K562 (cell line): Measurements from ENCODE around the gene DAZAP1. TPM values are rescaled to one million over a fixed set of nuclear protein-coding genes. Genes with fewer than 3 reads are reported as not detected.

ENCODE experiments used
- ATF3 ChIP-seq, 2 experiments: fragments of 450-650 bp in 1 of 2; sonication (generic) in 1 of 2; formaldehyde crosslinking in 1 of 2; IDR thresholded peaks in 1 of 2; conservative IDR thresholded peaks in 1 of 2; 2 replicates each; pipeline versions ENCODE4 v1.6.1 to v1.8.1; 2016 to 2023; ENCODE audit warnings: mild to moderate bottlenecking in 2 of 2, moderate library complexity in 2 of 2, inconsistent platforms in 1 of 2, missing genetic modification reagents in 1 of 2
- BRD4 ChIP-seq: fragments of 200-600 bp; sonication (generic); IDR thresholded peaks from 2 replicates; pipeline ENCODE4 v1.6.1; 2017; ENCODE audit warnings: inconsistent platforms
- CHCHD3 ChIP-seq: fragments of 250-450 bp; sonication (Bioruptor Pico); IDR thresholded peaks from 2 replicates; pipeline ENCODE4 v2.1.2; 2022; ENCODE audit warnings: mild to moderate bottlenecking
- CLOCK ChIP-seq: fragments of 250-450 bp; sonication (Bioruptor Pico); IDR thresholded peaks from 2 replicates; pipeline ENCODE4 v1.4.0; 2020; ENCODE audit warnings: mild to moderate bottlenecking, moderate library complexity, borderline replicate concordance
- ELF1 ChIP-seq: fragments of 200-800 bp; sonication (Bioruptor generic); IDR thresholded peaks from 2 replicates; pipeline ENCODE4 v1.6.1; 2016; ENCODE audit warnings: missing genetic modification characterization, missing compliant biosample characterization
- ETS2 ChIP-seq: IDR thresholded peaks from 2 replicates; pipeline ENCODE4 v1.6.1; 2016; ENCODE audit warnings: borderline replicate concordance, missing genetic modification characterization, mild to moderate bottlenecking, moderate library complexity, missing compliant biosample characterization; ENCODE audit not compliant: poor library complexity, severe bottlenecking
- EZH2 ChIP-seq: IDR thresholded peaks from 2 replicates; pipeline ENCODE4 v1.6.1; 2012; ENCODE audit warnings: low read depth, mild to moderate bottlenecking, inconsistent platforms, low read length, borderline replicate concordance
- GMEB1 ChIP-seq: fragments of 250-450 bp; sonication (Bioruptor Pico); IDR thresholded peaks from 2 replicates; pipeline ENCODE4 v1.4.0; 2020; ENCODE audit warnings: mild to moderate bottlenecking
- HEY1 ChIP-seq: fragments of 250-450 bp; sonication (Bioruptor Pico); IDR thresholded peaks from 2 replicates; pipeline ENCODE4 v1.5.0; 2020; ENCODE audit warnings: mild to moderate bottlenecking, moderate library complexity, borderline replicate concordance
- IRF9 ChIP-seq: fragments of 450-650 bp; IDR thresholded peaks from 2 replicates; pipeline ENCODE4 v1.6.1; 2016; ENCODE audit warnings: missing biosample characterization, missing genetic modification characterization
- MAFG ChIP-seq: fragments of 450-650 bp; conservative IDR thresholded peaks from 2 replicates; pipeline ENCODE4 v1.6.1; 2016; ENCODE audit warnings: missing genetic modification characterization, missing compliant biosample characterization
- MED1 ChIP-seq: sonication (generic); formaldehyde crosslinking; IDR thresholded peaks from 2 replicates; pipeline ENCODE4 v1.8.1; 2023; ENCODE audit warnings: missing genetic modification reagents, borderline replicate concordance
- PML ChIP-seq: IDR thresholded peaks from 2 replicates; pipeline ENCODE4 v1.6.1; 2012; ENCODE audit warnings: low read length, inconsistent platforms
- POLR2B ChIP-seq: fragments of 450-650 bp; IDR thresholded peaks from 2 replicates; pipeline ENCODE4 v1.6.1; 2018; ENCODE audit warnings: low read depth; ENCODE audit not compliant: partially characterized antibody
- RAD51 ChIP-seq: fragments of 450-650 bp; IDR thresholded peaks from 2 replicates; pipeline ENCODE4 v1.7.1; 2016; ENCODE audit warnings: low read depth, mild to moderate bottlenecking, borderline replicate concordance
- RCOR1 ChIP-seq, 2 experiments: IDR thresholded peaks; 2 replicates each; pipeline ENCODE4 v1.6.1; 2012; ENCODE audit warnings: low read depth in 2 of 2, low read length in 2 of 2, borderline replicate concordance in 1 of 2, improper control_type of control experiment in 1 of 2
- SOX6 ChIP-seq: fragments of 450-650 bp; IDR thresholded peaks from 2 replicates; pipeline ENCODE4 v1.6.1; 2014; ENCODE audit warnings: mild to moderate bottlenecking
- XRCC3 ChIP-seq: fragments of 450-650 bp; IDR thresholded peaks from 2 replicates; pipeline ENCODE4 v1.6.1; 2017; ENCODE audit warnings: mild to moderate bottlenecking, moderate library complexity
- ZBED1 ChIP-seq: IDR thresholded peaks from 2 replicates; pipeline ENCODE4 v1.6.1; 2014
- ZNF444 ChIP-seq: fragments of 250-450 bp; sonication (Bioruptor Pico); IDR thresholded peaks from 2 replicates; pipeline ENCODE4 v1.4.0; 2020; ENCODE audit warnings: mild to moderate bottlenecking, moderate library complexity
- ZNF57 ChIP-seq: fragments of 450-650 bp; formaldehyde crosslinking; IDR thresholded peaks from 2 replicates; pipeline ENCODE4 v1.4.0; 2020; ENCODE audit warnings: mild to moderate bottlenecking, moderate library complexity
- ZNF668 ChIP-seq: fragments of 250-450 bp; sonication (Bioruptor Pico); IDR thresholded peaks from 2 replicates; pipeline ENCODE4 v1.8.0; 2022; ENCODE audit warnings: mild to moderate bottlenecking, inconsistent platforms
- ZNF75A ChIP-seq: fragments of 450-650 bp; formaldehyde crosslinking; IDR thresholded peaks from 2 replicates; pipeline ENCODE4 v1.4.0; 2020; ENCODE audit warnings: mild to moderate bottlenecking
- polyA plus RNA-seq, 8 experiments: library from polyadenylated mRNA; depleted of rRNA in 4 of 8; stranded (reverse) in 5 of 8; unstranded in 3 of 8; fragments of >200 nt; fragmentation: Nextera tagmentation in 2 of 8; fragmentation: Illumina TruSeq in 1 of 8; extraction: Ambion mirVana in 2 of 8; extraction: Trizol in 1 of 8; gene quantifications; 2 replicates each; pipeline versions ENCODE4 v1.2.1 to v1.2.3, GENCODE V29; 2011 to 2014; ENCODE audit warnings: inconsistent platforms in 1 of 8, missing spikeins in 1 of 8
- total RNA-seq, 7 experiments: library from RNA; depleted of rRNA in 6 of 7; stranded (reverse); fragments of >200 nt in 6 of 7; fragmentation: Illumina TruSeq in 2 of 7; extraction: Trizol in 2 of 7; gene quantifications; 2 replicates each; pipeline versions ENCODE4 v1.2.1 to v1.2.3, GENCODE V29; 2011 to 2021; ENCODE audit warnings: low replicate concordance in 1 of 7

The DAZAP1 gene
- total and polyA plus RNA-seq, 9 of the 15 experiments (the other 6 are each of a cell fraction or from before 2014, with no cell fraction given), result 10.8 to 289 (median 142) TPM

- TF ChIP-seq EZH2 (no peak), RAD51 (no peak), ZNF57 (CRISPR knock-in tag) (no peak), CHCHD3 (CRISPR knock-in tag) (no peak), ELF1 (tag) (no peak), ATF3 (IDR thresholded peaks at IDR 0.05) (no peak), ATF3 (CRISPR knock-in tag; conservative IDR thresholded peaks at IDR 0.05) (no peak), XRCC3 (no peak), HEY1 (no peak), ZNF668 (CRISPR knock-in tag) (no peak), ZNF444 (no peak), PML (no peak), ETS2 (tag) (no peak), CLOCK (CRISPR knock-in tag) (no peak), IRF9 (tag) (no peak), BRD4 (no peak), MED1 (CRISPR knock-in tag) (no peak), GMEB1 (CRISPR knock-in tag) (no peak), ZBED1 (no peak), SOX6 (no peak), POLR2B (peak; percentile 73), ZNF75A (CRISPR knock-in tag) (no peak), RCOR1 (IDR thresholded peaks at IDR 0.05; ENCODE audit: borderline replicate concordance in 1 of 2, low read depth in 2 of 2, low read length in 2 of 2) (no peak; a peak in 1 of 4 replicates), MAFG (tag) (no peak)
Observed at GRCh38 chr19:1455336-1456120, 48.1 kb downstream of the DAZAP1 start (continued).
